Anterior cingulate cortex (tissue), 58 donors: ENCODE results near the gene KRT86.
"Not testable (repeated sequence)": the region's sequence is repeated elsewhere in the genome, so short reads cannot be mapped to it uniquely, and the experiment has no call there.

Experiments
- DNase-seq, 58 donors: peaks; one replicate each; lab custom pipeline; 2025; lab: John Stamatoyannopoulos, UW

The KRT86 gene

GRCh38 chr12:52286857-52287785 is 12.7 kb downstream of the KRT86 start:
- not testable (repeated sequence) for DNase-seq

GRCh38 chr12:52287816-52288805 is 13.7 kb downstream of the KRT86 start:
- not testable (repeated sequence) for DNase-seq

DNA sequence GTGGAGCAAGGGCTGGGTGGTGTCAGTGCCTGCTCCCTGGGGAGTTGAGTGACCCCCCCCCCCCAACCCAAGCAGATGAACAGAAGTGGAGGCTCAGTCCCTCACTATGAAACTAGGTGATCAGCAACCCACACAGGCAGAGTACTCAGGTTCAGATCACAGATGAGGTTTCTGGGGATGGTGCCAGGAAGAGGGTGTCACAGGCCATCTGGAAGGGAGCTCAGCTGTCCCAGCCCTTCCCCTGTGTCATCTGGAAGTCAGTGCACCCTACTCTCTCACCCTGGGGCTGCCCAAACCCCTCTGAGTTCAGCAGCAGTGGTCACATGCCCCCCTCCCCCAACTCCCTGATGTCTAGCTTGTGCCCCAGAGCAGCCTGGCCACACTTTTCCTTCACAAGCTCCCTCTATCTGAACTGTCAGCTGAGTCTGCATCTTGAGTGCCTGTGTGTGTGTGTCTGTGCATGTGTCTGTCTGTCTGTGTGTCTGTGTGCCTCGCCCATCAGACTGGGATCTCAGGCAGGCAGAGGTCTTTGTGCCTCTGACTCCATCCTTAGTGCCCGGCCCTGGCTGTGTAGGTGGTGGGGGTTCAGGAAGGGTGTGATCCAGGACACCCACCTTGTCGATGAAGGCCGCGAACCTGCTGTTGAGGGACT is 16.2 kb downstream of the KRT86 start:
- not testable (repeated sequence) for DNase-seq

GRCh38 chr12:52291267-52291935 is 17.0 kb downstream of the KRT86 start, which contains the start of gene KRT81:
Gene KRT81 (minus strand): TSS chr12:52291534. CDS start chr12:52291465, 69 bp downstream.
- DNase-seq, result no peak

DNA sequence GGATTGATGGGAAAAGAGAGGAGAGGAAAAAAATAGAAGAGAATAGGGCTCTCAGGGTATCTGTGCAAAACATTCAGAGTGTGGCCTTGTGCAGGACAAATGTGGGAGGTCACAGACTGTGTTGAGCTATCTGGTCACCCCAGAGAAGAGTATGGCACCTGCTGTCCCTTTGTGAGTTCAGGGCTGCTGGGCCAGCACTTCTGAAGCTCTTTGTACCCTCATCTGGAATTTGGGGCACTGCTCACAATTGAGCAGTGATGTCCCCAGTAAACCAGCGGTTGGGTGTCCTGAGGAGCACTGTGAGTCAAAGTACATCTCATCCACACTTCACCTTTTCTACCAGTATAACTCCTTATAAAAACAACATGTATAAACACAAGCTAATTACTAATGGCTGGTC is 19.5 kb downstream of the KRT86 start:
- no peak for DNase-seq

DNA sequence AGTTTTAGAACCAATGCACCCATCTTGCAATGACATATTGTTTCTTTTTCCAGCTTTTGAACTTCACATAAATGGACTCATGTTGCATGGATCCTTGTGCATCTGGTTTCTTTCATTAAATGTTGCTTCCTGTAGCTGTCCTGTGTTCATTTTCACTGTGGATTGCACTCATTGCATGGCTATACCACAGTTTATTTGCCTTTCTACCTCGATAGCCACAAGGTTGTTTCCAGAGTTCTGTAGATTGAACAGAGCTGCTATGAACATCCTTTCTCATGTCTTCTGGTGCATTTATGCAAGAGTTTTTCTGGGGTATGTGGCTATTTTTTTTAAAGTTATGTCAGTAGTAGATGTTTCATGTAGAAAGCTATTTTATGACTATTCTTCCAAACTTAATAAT is 20.4 kb downstream of the KRT86 start:
- no peak for DNase-seq

- no peak for DNase-seq
Measured at GRCh38 chr12:52295663-52296062, 21.2 kb downstream of the KRT86 start.

DNA sequence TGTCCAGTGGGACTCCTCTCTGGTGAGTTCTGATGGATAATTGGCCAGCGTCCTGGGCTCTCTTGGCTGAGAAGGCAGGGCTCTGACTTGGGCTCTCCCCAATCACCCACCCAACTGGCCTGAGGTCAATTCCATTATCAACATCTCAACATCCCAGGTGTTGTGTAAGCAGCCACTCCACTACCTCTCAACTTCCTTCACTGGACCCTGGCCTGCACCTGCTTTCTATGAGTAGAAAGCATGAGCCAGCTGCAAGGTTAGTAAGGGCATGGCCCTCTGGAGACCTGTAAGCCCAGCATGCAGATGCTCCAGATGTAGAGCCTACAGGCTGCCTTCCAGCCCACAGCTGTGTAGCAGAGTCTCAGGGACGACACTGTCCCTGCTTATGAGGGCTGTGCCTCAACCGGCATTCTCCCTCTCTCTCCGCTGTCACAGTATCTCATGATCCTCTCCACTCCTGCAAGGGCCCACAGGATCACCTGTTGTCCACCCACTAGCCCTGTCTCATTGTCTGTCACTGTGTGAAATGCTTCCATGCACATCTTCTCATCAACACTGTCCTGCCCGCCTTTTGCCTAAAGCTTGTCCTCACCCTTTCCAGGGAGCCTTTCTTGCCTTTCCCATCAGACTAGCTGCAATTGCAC is 22.2 kb downstream of the KRT86 start:
- DNase-seq, result no peak

- DNase-seq, result no peak
Measured at GRCh38 chr12:52298677-52299190, 24.3 kb downstream of the KRT86 start.

GRCh38 chr12:52300796-52301691 is 26.6 kb downstream of the KRT86 start:
- DNase-seq, result no peak

DNA sequence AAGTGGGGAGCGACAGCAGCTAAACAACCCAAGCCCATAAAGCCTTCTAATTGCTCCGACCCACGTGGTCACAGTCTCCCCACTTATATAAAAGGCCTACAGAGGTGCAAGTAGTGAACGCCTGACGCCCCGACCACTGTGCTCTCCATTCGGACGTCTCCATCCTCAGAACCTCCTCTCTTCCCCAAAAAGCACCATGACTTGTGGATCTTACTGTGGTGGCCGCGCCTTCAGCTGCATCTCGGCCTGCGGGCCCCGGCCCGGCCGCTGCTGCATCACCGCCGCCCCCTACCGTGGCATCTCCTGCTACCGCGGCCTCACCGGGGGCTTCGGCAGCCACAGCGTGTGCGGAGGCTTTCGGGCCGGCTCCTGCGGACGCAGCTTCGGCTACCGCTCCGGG is 27.3 kb downstream of the KRT86 start:
- DNase-seq, result not testable (repeated sequence)

- not testable (repeated sequence) for DNase-seq
Measured at GRCh38 chr12:52302242-52302914, 27.9 kb downstream of the KRT86 start.

DNA sequence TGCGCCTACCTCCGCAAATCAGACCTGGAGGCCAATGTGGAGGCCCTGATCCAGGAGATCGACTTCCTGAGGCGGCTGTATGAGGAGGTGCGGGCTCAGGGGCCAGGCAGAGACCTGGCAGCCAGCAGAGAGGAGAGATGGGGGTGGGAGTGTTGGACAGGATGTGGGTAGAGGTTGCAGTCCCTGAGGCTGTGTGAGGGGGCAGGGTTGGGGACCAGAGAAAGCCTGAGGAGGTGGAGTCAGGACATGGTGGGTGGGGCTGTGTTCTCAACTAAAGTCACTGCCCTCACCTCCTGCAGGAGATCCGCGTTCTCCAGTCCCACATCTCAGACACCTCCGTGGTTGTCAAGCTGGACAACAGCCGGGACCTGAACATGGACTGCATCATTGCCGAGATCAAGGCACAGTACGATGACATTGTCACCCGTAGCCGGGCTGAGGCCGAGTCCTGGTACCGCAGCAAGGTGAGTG is 30.5 kb downstream of the KRT86 start:
- not testable (repeated sequence) for DNase-seq

DNA sequence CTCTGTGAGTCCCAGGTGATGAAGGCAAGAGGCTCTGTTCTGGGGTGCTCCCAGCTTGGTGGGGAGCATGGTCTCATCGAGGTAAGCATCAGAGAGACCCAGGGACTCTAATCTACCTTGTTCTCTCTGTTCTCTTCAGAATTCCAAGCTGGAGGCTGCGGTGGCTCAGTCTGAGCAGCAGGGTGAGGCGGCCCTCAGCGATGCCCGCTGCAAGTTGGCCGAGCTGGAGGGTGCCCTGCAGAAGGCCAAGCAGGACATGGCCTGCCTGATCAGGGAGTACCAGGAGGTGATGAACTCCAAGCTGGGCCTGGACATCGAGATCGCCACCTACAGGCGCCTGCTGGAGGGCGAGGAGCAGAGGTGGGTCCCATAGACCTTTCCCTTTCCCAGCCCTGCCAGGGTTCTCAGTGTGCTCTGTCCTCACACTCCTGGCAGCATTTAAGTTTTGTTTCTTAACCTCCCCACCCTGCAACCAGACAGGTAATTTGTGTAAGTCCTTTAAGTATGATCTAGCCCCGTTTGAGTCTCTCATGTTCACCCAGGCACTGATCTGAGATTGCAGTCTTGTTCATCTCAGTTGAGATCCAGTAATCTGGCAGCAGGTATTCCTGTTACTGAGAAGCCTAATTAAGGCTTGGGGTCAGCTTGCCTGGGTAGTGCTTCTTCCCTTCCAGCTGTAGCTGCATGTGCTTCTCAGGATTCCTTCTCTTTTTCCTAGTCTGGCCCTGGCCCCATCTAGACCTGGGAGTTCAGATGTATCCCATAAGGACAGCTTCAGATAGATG is 31.7 kb downstream of the KRT86 start:
- no peak for DNase-seq

DNA sequence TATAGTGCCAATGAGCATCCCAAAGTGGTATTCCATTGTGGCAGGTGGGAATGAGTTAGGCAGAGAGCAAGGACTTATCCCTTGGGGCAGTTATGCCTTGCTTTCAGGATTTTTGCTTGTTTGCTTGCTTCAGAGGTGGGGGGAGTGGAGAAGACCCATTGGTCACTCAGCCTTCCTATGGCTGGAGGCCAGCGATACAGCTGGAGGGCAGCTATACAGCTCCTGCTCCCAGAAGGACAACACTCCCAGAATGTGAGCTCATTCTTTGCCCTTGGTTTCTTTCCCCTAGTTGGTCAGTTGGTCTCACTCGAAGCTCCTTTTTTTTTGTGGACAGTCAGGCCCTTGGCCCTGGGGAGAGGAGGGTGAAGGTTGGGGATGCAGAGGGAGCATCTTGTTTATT is 32.3 kb downstream of the KRT86 start:
- no peak for DNase-seq
